B cell (primary cell): ENCODE results near the gene MYO16. TPM values are rescaled to one million over a fixed set of nuclear protein-coding genes. Genes with fewer than 3 reads are reported as not detected.

ENCODE experiments used
- ATAC-seq: fragments of 200-7000 bp; cut with Tn5 transposase; one replicate; pipeline ENCODE4 v1.10.0; 2021; ENCODE audit warnings: low read depth, mild to moderate bottlenecking, moderate number of reproducible peaks, moderate library complexity
- CTCF ChIA-PET: fragments of 350-600 bp; sonication (Branson Sonifier 250); formaldehyde crosslinking; loops from one replicate; lab custom pipeline; 2021; ENCODE audit warnings: antibody characterized with exemption, inconsistent platforms; lab: Charles Lee
- POLR2A ChIA-PET: fragments of 350-600 bp; sonication (Branson Sonifier 250); formaldehyde crosslinking; loops from one replicate; lab custom pipeline; 2021; ENCODE audit warnings: antibody characterized with exemption; lab: Charles Lee
- DNase-seq: peaks from one replicate; pipeline ENCODE4 v3.0.0; 2013
- H2AFZ ChIP-seq: 2 replicates; pipeline ENCODE4 v1.6.1; 2012; ENCODE audit warnings: mild to moderate bottlenecking, low read depth, low read length; ENCODE audit not compliant: insufficient read depth, poor library complexity, severe bottlenecking
- H3K27ac ChIP-seq, 2 donors: 1 replicate in 1 of 2; 2 replicates in 1 of 2; pipeline ENCODE4 v1.5.1; 2012 to 2013; ENCODE audit warnings: low read length in 2 of 2, mild to moderate bottlenecking in 2 of 2, moderate library complexity in 1 of 2
- H3K27me3 ChIP-seq, 4 experiments: fragments of 200-600 bp in 1 of 4; sonication (generic) in 1 of 4; replicated peaks in 1 of 4; 1 replicate in 2 of 4; 2 replicates in 2 of 4; pipeline versions ENCODE4 v1.6.1 to v1.7.0; 2013 to 2016; ENCODE audit warnings: low read length in 3 of 4, mild to moderate bottlenecking in 2 of 4, mixed read lengths in 1 of 4, moderate library complexity in 1 of 4; ENCODE audit not compliant: insufficient read depth in 4 of 4, control insufficient read depth in 3 of 4; ENCODE audit errors: control extremely low read depth in 1 of 4
- H3K36me3 ChIP-seq, 2 experiments: replicated peaks in 1 of 2; 1 replicate in 1 of 2; 2 replicates in 1 of 2; pipeline versions ENCODE4 v1.6.1 to v1.7.1; 2013; ENCODE audit warnings: low read length in 1 of 2; ENCODE audit not compliant: insufficient read depth in 2 of 2, control insufficient read depth in 1 of 2; ENCODE audit errors: control extremely low read depth in 1 of 2, extremely low read depth in 1 of 2
- H3K4me1 ChIP-seq, 2 donors: fragments of 200-600 bp in 1 of 2; sonication (generic) in 1 of 2; 1 replicate in 1 of 2; 2 replicates in 1 of 2; pipeline versions ENCODE4 v1.5.1 to v1.6.1; 2013 to 2017; ENCODE audit warnings: low read length in 2 of 2; ENCODE audit not compliant: control insufficient read depth in 2 of 2, insufficient read depth in 2 of 2
- H3K4me2 ChIP-seq: replicated peaks from 2 replicates; pipeline ENCODE3; 2012; ENCODE audit warnings: mild to moderate bottlenecking, low read depth, low read length; ENCODE audit not compliant: poor library complexity, severe bottlenecking
- H3K4me3 ChIP-seq, 5 experiments: fragments of 200-600 bp in 1 of 5; sonication (generic) in 1 of 5; 1 replicate in 3 of 5; 2 replicates in 2 of 5; pipeline versions ENCODE4 v1.5.1 to v1.7.0; 2011 to 2016; ENCODE audit warnings: low read length in 4 of 5, mild to moderate bottlenecking in 4 of 5, low read depth in 2 of 5, control low read depth in 1 of 5, moderate library complexity in 1 of 5; ENCODE audit not compliant: insufficient read depth in 1 of 5; ENCODE audit errors: control extremely low read depth in 1 of 5, extremely low read depth in 1 of 5
- H3K79me2 ChIP-seq: fragments of 200-600 bp; sonication (generic); one replicate; pipeline ENCODE4 v1.6.0; 2016; ENCODE audit warnings: low read length; ENCODE audit not compliant: control insufficient read depth, insufficient read depth
- H3K9ac ChIP-seq: fragments of 200-600 bp; sonication (generic); 2 replicates; pipeline ENCODE4 v1.6.1; 2017; ENCODE audit warnings: mild to moderate bottlenecking, low read length, moderate library complexity
- H3K9me3 ChIP-seq, 3 donors: one replicate each; pipeline versions ENCODE4 v1.6.1 to v1.7.1; 2013; ENCODE audit warnings: low read length in 2 of 3; ENCODE audit not compliant: control insufficient read depth in 2 of 3, insufficient read depth in 1 of 3; ENCODE audit errors: control extremely low read depth in 1 of 3
- H4K20me1 ChIP-seq: 2 replicates; pipeline ENCODE4 v1.6.0; 2012; ENCODE audit warnings: mild to moderate bottlenecking, low read length; ENCODE audit not compliant: insufficient read depth, control insufficient read depth, poor library complexity, severe bottlenecking
- H3K27ac Mint-ChIP-seq: one replicate; pipeline ENCODE4 v1.8.0; 2021; ENCODE audit warnings: mixed read lengths
- H3K27me3 Mint-ChIP-seq: one replicate; pipeline ENCODE4 v1.8.0; 2021; ENCODE audit warnings: mixed read lengths
- H3K4me1 Mint-ChIP-seq: one replicate; pipeline ENCODE4 v1.8.0; 2021; ENCODE audit warnings: mixed read lengths
- H3K4me3 Mint-ChIP-seq: one replicate; pipeline ENCODE4 v1.8.0; 2021; ENCODE audit warnings: mixed read lengths
- H3K9me3 Mint-ChIP-seq: one replicate; pipeline ENCODE4 v1.8.0; 2022; ENCODE audit warnings: mixed read lengths; ENCODE audit not compliant: insufficient read depth
- CTCF ChIP-seq: fragments of 200-600 bp; IDR thresholded peaks from one replicate; pipeline ENCODE4 v1.8.0; 2022; ENCODE audit warnings: antibody characterized with exemption, mild to moderate bottlenecking
- EZH2 ChIP-seq: IDR thresholded peaks from 2 replicates; pipeline ENCODE4 v1.6.1; 2012; ENCODE audit warnings: borderline replicate concordance, low read depth, mild to moderate bottlenecking, moderate library complexity, low read length; ENCODE audit not compliant: insufficient read depth, poor library complexity, severe bottlenecking
- WGBS: methylation state at CpG from one replicate; pipeline ENCODE4 v1.1.5; 2013; ENCODE audit warnings: missing lambda C conversion rate; ENCODE audit not compliant: insufficient coverage; 5-methylcytosine and 5-hydroxymethylcytosine counted together
- intact Hi-C: fragments of 100-400 bp; cut with micrococcal nuclease; formaldehyde crosslinking; loops from one replicate; pipeline ENCODE4 v1.10.0; 2022
- polyA plus RNA-seq: library from polyadenylated mRNA; depleted of rRNA; stranded (reverse); fragments of >200 nt; gene quantifications from 2 replicates; pipeline ENCODE4 v1.2.3, GENCODE V29; 2012
- total RNA-seq, 2 donors: library from RNA; stranded (reverse); fragments of 120-200 nt in 1 of 2; gene quantifications; 1 replicate in 1 of 2; 2 replicates in 1 of 2; pipeline versions ENCODE4 v1.2.3 to v1.2.4, GENCODE V29; 2013 to 2022

The MYO16 gene
- total and polyA plus RNA-seq, 2 donors (not counting 1 experiment from before 2014, with no cell fraction given): not detected

- no peak overlapping the region for H3K4me2 ChIP-seq
- H3K27me3 ChIP-seq: no peaks in the 10 kb centered on the region
- no peak overlapping the region for H3K27ac Mint-ChIP-seq
- no peaks in the 10 kb centered on the region for H4K20me1 ChIP-seq
- no peak for ATAC-seq
- H3K79me2 ChIP-seq: no peaks in the 10 kb centered on the region
- intact Hi-C loops: no loop called here
- H3K4me1 ChIP-seq: no peaks in the 10 kb centered on the region
- peaks cover 3% of the 10 kb centered on the region for H3K9me3 Mint-ChIP-seq
- no peaks in the 10 kb centered on the region for H3K4me1 Mint-ChIP-seq
- H3K4me3 ChIP-seq: no peak overlapping the region
- no peaks in the 10 kb centered on the region for H3K27me3 Mint-ChIP-seq
- no peak overlapping the region for H3K9ac ChIP-seq
- CTCF ChIA-PET: no interaction called here
- no peak overlapping the region for H2AFZ ChIP-seq
- H3K9me3 ChIP-seq: peaks cover 0 to 8% (median 0%) of the 10 kb centered on the region in 3 donors
- no peaks in the 10 kb centered on the region for H3K36me3 ChIP-seq
- H3K27ac ChIP-seq: no peak overlapping the region
- no peak for TF ChIP-seq CTCF
- TF ChIP-seq EZH2: no peak
- DNase-seq: no peak
- no peak overlapping the region for H3K4me3 Mint-ChIP-seq
- WGBS: 100% methylated on average over 2 of the region's 4 CpGs
- POLR2A ChIA-PET: no interaction called here
Observed at GRCh38 chr13:108743522-108743921, 114.1 kb downstream of the MYO16 start.

GRCh38 chr13:108747843-108748242 lies 118.4 kb downstream of the MYO16 start:
- H4K20me1 ChIP-seq: no peaks in the 10 kb centered on the region
- no peak overlapping the region for H3K4me3 ChIP-seq
- Mint-ChIP-seq H3K4me3 (no peak overlapping the region), H3K27me3 (no peaks in the 10 kb centered on the region), H3K27ac (no peak overlapping the region), H3K4me1 (no peaks in the 10 kb centered on the region), H3K9me3 (no peaks in the 10 kb centered on the region)
- no peaks in the 10 kb centered on the region for H3K9me3 ChIP-seq
- no peaks in the 10 kb centered on the region for H3K36me3 ChIP-seq
- no peak overlapping the region for H3K4me2 ChIP-seq
- DNase-seq: no peak
- ChIA-PET CTCF (no interaction called here), POLR2A (no interaction called here)
- no peak for ATAC-seq
- no peak overlapping the region for H3K9ac ChIP-seq
- no peaks in the 10 kb centered on the region for H3K4me1 ChIP-seq
- intact Hi-C loops: no loop called here
- H3K79me2 ChIP-seq: no peaks in the 10 kb centered on the region
- H3K27me3 ChIP-seq: no peaks in the 10 kb centered on the region
- H3K27ac ChIP-seq: no peak overlapping the region
- WGBS: no CpG with 5 or more reads among the region's 1 CpG
- TF ChIP-seq CTCF (no peak), EZH2 (no peak)
- no peak overlapping the region for H2AFZ ChIP-seq
